Uterus (tissue), 2 donors: ENCODE data around the gene WTIP.

Source experiments
- CTCF ChIP-seq, 4 experiments: fragments of 200-600 bp in 2 of 4; fragments of 450-650 bp in 2 of 4; sonication (generic) in 2 of 4; IDR thresholded peaks; one replicate each; pipeline ENCODE4 v1.5.1; 2016 to 2019; ENCODE audit warnings: antibody characterized with exemption in 4 of 4, mild to moderate bottlenecking in 2 of 4, moderate library complexity in 1 of 4
- POLR2A ChIP-seq, 2 donors: fragments of 450-650 bp; IDR thresholded peaks; one replicate each; pipeline ENCODE4 v1.6.1; 2016; ENCODE audit warnings: antibody characterized with exemption in 2 of 2, mild to moderate bottlenecking in 1 of 2, moderate library complexity in 1 of 2

DNA sequence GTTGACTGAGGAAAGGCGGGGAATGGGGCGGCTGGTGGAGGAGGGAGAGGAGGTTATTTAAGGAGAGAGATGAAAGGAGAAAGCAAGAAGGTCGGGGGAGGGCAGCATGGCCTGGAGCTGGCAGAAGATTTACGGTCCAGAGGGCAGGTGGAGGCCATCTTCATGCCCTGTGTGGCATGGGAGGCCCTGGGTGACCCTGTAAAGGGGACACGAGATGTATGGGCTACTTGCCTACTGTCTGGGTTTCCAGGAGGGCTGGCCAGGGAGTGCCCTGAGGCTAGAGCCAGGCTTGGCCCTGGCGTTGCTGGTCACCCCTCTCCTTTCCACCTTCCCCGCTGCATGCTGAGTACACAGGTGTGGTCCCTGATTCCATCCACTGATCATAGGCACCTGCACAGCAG, 6.1 kb downstream of the WTIP start:
- TF ChIP-seq CTCF (IDR thresholded peaks at IDR 0.05): no peak
- TF ChIP-seq POLR2A (IDR thresholded peaks at IDR 0.05): no peak
